HepG2 (cell line): ENCODE data around the gene S100A13. TPM values are rescaled to one million over a fixed set of nuclear protein-coding genes. Genes with fewer than 3 reads are reported as not detected.

Source experiments
- ARNTL ChIP-seq: sonication (generic); formaldehyde crosslinking; IDR thresholded peaks from 2 replicates; pipeline ENCODE4 v1.4.0; 2020; ENCODE audit warnings: mild to moderate bottlenecking, missing genetic modification reagents
- CEBPG ChIP-seq: IDR thresholded peaks from 2 replicates; pipeline ENCODE4 v1.6.1; 2016
- GABPB1 ChIP-seq: IDR thresholded peaks from 2 replicates; pipeline ENCODE4 v1.6.1; 2016; ENCODE audit warnings: mild to moderate bottlenecking, missing genetic modification reagents, moderate library complexity, missing compliant biosample characterization
- GPN1 ChIP-seq: sonication (generic); formaldehyde crosslinking; IDR thresholded peaks from 2 replicates; pipeline ENCODE4 v1.5.1; 2020; ENCODE audit warnings: missing genetic modification reagents, borderline replicate concordance
- GTF3A ChIP-seq: sonication (generic); formaldehyde crosslinking; conservative IDR thresholded peaks from 2 replicates; pipeline ENCODE4 v1.4.0; 2020; ENCODE audit warnings: mild to moderate bottlenecking, missing genetic modification reagents
- HOXD1 ChIP-seq: sonication (generic); formaldehyde crosslinking; IDR thresholded peaks from 2 replicates; pipeline ENCODE4 v1.5.0; 2020; ENCODE audit warnings: missing genetic modification reagents
- NR2F1 ChIP-seq, 2 experiments: fragments of 450-650 bp in 1 of 2; formaldehyde crosslinking in 1 of 2; IDR thresholded peaks; 2 replicates each; pipeline versions ENCODE4 v1.5.0 to v1.6.1; 2016 to 2020; ENCODE audit warnings: mild to moderate bottlenecking in 1 of 2, missing compliant biosample characterization in 1 of 2, missing genetic modification reagents in 1 of 2, moderate library complexity in 1 of 2
- POGZ ChIP-seq: sonication (generic); formaldehyde crosslinking; IDR thresholded peaks from 2 replicates; pipeline ENCODE4 v1.4.0; 2020; ENCODE audit warnings: mild to moderate bottlenecking, missing genetic modification reagents
- SOX5 ChIP-seq: IDR thresholded peaks from 2 replicates; pipeline ENCODE4 v1.6.1; 2016; ENCODE audit warnings: borderline replicate concordance
- TBP ChIP-seq: sonication (generic); formaldehyde crosslinking; IDR thresholded peaks from 2 replicates; pipeline ENCODE4 v1.5.0; 2020; ENCODE audit warnings: missing genetic modification reagents
- ZFP36L2 ChIP-seq: sonication (generic); formaldehyde crosslinking; IDR thresholded peaks from 2 replicates; pipeline ENCODE4 v1.4.0; 2020; ENCODE audit warnings: missing genetic modification reagents
- ZNF33A ChIP-seq: sonication (generic); formaldehyde crosslinking; IDR thresholded peaks from 2 replicates; pipeline ENCODE4 v1.5.1; 2020; ENCODE audit warnings: missing genetic modification reagents, mild to moderate bottlenecking, moderate library complexity, borderline replicate concordance
- ZNF891 ChIP-seq: sonication (generic); formaldehyde crosslinking; IDR thresholded peaks from 2 replicates; pipeline ENCODE4 v1.5.0; 2020; ENCODE audit warnings: mild to moderate bottlenecking, missing genetic modification reagents
- ZSCAN21 ChIP-seq: sonication (generic); formaldehyde crosslinking; IDR thresholded peaks from 2 replicates; pipeline ENCODE4 v1.8.0; 2022; ENCODE audit warnings: mild to moderate bottlenecking, missing genetic modification reagents, moderate library complexity, borderline replicate concordance
- polyA plus RNA-seq, 8 experiments: library from polyadenylated mRNA; depleted of rRNA in 3 of 8; stranded (reverse) in 7 of 8; unstranded in 1 of 8; fragments of >200 nt; fragmentation: Illumina TruSeq in 4 of 8; extraction: Trizol in 4 of 8; gene quantifications; 2 replicates each; pipeline versions ENCODE4 v1.2.1 to v1.2.3, GENCODE V29; 2011 to 2016; ENCODE audit warnings: low read depth in 4 of 8, missing spikeins in 1 of 8, mixed read lengths in 1 of 8; ENCODE audit not compliant: insufficient read depth in 1 of 8
- total RNA-seq, 5 experiments: library from RNA; depleted of rRNA; stranded (reverse); fragments of >200 nt; fragmentation: Illumina TruSeq; extraction: Trizol; gene quantifications; 2 replicates each; pipeline ENCODE4 v1.2.3, GENCODE V29; 2016; ENCODE audit warnings: low read depth in 1 of 5
- TF ChIP-seq, protein P1 (sequence below): sonication (generic); formaldehyde crosslinking; IDR thresholded peaks from 2 replicates; pipeline ENCODE4 v1.8.1; 2023; ENCODE audit warnings: mild to moderate bottlenecking, inconsistent platforms, moderate library complexity, missing genetic modification reagents, borderline replicate concordance
- TF ChIP-seq, protein P2 (sequence below): sonication (generic); formaldehyde crosslinking; IDR thresholded peaks from 2 replicates; pipeline ENCODE4 v1.4.0; 2020; ENCODE audit warnings: mild to moderate bottlenecking, missing genetic modification reagents
- TF ChIP-seq, protein P3 (sequence below): sonication (generic); formaldehyde crosslinking; IDR thresholded peaks from 2 replicates; pipeline ENCODE4 v1.5.0; 2020; ENCODE audit warnings: mild to moderate bottlenecking, missing genetic modification reagents
- TF ChIP-seq, protein P4 (sequence below): sonication (generic); formaldehyde crosslinking; IDR thresholded peaks from 2 replicates; pipeline ENCODE4 v1.4.0; 2020; ENCODE audit warnings: mild to moderate bottlenecking, missing genetic modification reagents, borderline replicate concordance
- TF ChIP-seq, protein P5 (sequence below): fragments of 450-650 bp; IDR thresholded peaks from 2 replicates; pipeline ENCODE4 v1.6.1; 2017

Gene S100A13
- total and polyA plus RNA-seq, 2 of the 13 experiments (the other 11 are each of a cell fraction or from before 2014, with no cell fraction given), result 89.5 to 172 TPM

DNA sequence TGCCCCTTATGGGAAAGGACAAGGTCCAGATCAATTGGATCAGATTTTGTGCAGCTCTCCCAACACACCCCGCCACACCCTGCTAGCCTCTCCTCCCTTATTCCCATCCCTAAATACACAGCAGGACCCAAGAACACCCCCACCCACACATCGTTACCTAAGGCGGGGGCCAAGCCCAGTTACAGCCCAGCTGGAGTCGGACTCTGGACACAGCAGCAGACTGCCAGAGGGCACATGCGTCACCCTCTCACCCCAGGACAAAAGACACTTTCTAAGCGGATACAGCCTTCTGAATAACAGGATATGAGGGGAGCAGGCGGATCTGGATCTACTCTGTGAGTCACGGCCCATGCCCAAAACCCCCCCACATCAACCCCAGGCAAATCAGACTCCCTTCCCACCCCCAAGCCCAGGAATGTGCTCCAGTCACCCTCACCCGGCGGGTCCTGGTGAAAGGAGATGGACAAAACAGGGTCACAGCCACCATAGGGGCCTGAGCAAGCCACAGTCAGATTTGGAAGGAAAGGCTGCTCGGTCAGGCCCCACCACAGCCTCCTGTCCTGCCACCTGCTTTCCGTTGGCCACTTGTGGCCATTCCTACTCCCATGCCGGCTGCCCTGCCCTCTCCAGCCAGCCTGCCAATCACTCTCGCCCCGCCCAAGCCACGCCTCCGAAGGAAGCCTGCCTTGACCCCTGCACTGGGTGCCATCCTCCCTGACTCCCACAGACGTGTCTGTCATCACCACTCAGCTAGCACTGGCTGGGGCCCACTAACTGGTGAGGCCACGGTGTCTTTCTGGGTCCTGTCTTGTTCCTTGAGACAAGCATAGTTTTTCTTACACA, 18.3 kb downstream of the S100A13 start (continued):
- TF ChIP-seq, protein P1, sequence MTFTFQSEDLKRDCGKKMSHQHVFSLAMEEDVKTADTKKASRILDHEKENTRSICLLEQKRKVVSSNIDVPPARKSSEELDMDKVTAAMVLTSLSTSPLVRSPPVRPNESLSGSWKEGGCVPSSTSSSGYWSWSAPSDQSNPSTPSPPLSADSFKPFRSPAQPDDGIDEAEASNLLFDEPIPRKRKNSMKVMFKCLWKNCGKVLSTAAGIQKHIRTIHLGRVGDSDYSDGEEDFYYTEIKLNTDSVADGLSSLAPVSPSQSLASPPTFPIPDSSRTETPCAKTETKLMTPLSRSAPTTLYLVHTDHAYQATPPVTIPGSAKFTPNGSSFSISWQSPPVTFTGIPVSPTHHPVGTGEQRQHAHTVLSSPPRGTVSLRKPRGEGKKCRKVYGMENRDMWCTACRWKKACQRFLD (CRISPR knock-in tag), result no peak
- TF ChIP-seq ARNTL (CRISPR knock-in tag) (peak; percentile 59; the same call in 1 of the 2 replicates), SOX5 (peak; percentile 67; the same call in 1 of the 2 replicates), ZSCAN21 (CRISPR knock-in tag) (peak; percentile 31), ZNF33A (CRISPR knock-in tag) (no peak), NR2F1 (CRISPR knock-in tag; IDR thresholded peaks at IDR 0.05) (peak; percentile 28 to 74; a peak in 3 of 4 replicates), ZNF891 (peak; percentile 79), TBP (CRISPR knock-in tag) (no peak), POGZ (CRISPR knock-in tag) (no peak), CEBPG (0 out of 2 replicates have a peak, but pooled peaks have one; percentile 32), GPN1 (CRISPR knock-in tag) (no peak), HOXD1 (CRISPR knock-in tag) (0 out of 2 replicates have a peak, but pooled peaks have one; percentile 16), GTF3A (CRISPR knock-in tag) (0 out of 2 replicates have a peak, but pooled peaks have one; percentile 33), ZFP36L2 (no peak), GABPB1 (CRISPR knock-in tag) (peak; percentile 60; the same call in 1 of the 2 replicates)
- TF ChIP-seq, protein P2, sequence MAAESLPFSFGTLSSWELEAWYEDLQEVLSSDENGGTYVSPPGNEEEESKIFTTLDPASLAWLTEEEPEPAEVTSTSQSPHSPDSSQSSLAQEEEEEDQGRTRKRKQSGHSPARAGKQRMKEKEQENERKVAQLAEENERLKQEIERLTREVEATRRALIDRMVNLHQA (CRISPR knock-in tag), result no peak
- TF ChIP-seq, protein P3, sequence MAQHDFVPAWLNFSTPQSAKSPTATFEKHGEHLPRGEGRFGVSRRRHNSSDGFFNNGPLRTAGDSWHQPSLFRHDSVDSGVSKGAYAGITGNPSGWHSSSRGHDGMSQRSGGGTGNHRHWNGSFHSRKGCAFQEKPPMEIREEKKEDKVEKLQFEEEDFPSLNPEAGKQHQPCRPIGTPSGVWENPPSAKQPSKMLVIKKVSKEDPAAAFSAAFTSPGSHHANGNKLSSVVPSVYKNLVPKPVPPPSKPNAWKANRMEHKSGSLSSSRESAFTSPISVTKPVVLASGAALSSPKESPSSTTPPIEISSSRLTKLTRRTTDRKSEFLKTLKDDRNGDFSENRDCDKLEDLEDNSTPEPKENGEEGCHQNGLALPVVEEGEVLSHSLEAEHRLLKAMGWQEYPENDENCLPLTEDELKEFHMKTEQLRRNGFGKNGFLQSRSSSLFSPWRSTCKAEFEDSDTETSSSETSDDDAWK (CRISPR knock-in tag), result no peak
- TF ChIP-seq, protein P4, sequence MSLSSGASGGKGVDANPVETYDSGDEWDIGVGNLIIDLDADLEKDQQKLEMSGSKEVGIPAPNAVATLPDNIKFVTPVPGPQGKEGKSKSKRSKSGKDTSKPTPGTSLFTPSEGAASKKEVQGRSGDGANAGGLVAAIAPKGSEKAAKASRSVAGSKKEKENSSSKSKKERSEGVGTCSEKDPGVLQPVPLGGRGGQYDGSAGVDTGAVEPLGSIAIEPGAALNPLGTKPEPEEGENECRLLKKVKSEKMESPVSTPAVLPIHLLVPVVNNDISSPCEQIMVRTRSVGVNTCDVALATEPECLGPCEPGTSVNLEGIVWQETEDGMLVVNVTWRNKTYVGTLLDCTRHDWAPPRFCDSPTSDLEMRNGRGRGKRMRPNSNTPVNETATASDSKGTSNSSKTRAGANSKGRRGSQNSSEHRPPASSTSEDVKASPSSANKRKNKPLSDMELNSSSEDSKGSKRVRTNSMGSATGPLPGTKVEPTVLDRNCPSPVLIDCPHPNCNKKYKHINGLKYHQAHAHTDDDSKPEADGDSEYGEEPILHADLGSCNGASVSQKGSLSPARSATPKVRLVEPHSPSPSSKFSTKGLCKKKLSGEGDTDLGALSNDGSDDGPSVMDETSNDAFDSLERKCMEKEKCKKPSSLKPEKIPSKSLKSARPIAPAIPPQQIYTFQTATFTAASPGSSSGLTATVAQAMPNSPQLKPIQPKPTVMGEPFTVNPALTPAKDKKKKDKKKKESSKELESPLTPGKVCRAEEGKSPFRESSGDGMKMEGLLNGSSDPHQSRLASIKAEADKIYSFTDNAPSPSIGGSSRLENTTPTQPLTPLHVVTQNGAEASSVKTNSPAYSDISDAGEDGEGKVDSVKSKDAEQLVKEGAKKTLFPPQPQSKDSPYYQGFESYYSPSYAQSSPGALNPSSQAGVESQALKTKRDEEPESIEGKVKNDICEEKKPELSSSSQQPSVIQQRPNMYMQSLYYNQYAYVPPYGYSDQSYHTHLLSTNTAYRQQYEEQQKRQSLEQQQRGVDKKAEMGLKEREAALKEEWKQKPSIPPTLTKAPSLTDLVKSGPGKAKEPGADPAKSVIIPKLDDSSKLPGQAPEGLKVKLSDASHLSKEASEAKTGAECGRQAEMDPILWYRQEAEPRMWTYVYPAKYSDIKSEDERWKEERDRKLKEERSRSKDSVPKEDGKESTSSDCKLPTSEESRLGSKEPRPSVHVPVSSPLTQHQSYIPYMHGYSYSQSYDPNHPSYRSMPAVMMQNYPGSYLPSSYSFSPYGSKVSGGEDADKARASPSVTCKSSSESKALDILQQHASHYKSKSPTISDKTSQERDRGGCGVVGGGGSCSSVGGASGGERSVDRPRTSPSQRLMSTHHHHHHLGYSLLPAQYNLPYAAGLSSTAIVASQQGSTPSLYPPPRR (CRISPR knock-in tag), result peak; percentile 80
- TF ChIP-seq, protein P5, sequence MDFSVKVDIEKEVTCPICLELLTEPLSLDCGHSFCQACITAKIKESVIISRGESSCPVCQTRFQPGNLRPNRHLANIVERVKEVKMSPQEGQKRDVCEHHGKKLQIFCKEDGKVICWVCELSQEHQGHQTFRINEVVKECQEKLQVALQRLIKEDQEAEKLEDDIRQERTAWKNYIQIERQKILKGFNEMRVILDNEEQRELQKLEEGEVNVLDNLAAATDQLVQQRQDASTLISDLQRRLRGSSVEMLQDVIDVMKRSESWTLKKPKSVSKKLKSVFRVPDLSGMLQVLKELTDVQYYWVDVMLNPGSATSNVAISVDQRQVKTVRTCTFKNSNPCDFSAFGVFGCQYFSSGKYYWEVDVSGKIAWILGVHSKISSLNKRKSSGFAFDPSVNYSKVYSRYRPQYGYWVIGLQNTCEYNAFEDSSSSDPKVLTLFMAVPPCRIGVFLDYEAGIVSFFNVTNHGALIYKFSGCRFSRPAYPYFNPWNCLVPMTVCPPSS, result no peak
